GM15510 (cell line): Measurements from ENCODE around the gene STX5.
A peak's percentile ranks its signal among the peaks of the same experiment; 100 is the strongest.

Source experiments
- POLR2A ChIP-seq: IDR thresholded peaks from 3 replicates; pipeline ENCODE4 v1.6.1; 2011; ENCODE audit warnings: borderline replicate concordance; ENCODE audit not compliant: insufficient read length; ENCODE audit errors: extremely low read depth

Gene STX5

GRCh38 chr11:62804310-62805075 lies 27.4 kb downstream of the STX5 start:
- TF ChIP-seq POLR2A: no peak

- TF ChIP-seq POLR2A: no peak
These were observed 30.8 kb downstream of the STX5 start for GRCh38 chr11:62801071-62801470.

- TF ChIP-seq POLR2A: no peak
These were observed 32.4 kb downstream of the STX5 start for GRCh38 chr11:62799486-62799885.

- TF ChIP-seq POLR2A: no peak
These were observed 35.6 kb downstream of the STX5 start for GRCh38 chr11:62796281-62796680.

- no peak for TF ChIP-seq POLR2A
These were observed 37.6 kb downstream of the STX5 start for GRCh38 chr11:62794201-62794775.

- no peak for TF ChIP-seq POLR2A
These were observed 39.7 kb downstream of the STX5 start for GRCh38 chr11:62792202-62792575.

GRCh38 chr11:62791501-62792201 lies 40.2 kb downstream of the STX5 start, which contains the start of gene TMEM223:
Gene TMEM223 (minus strand): TSS chr11:62792006. CDS start chr11:62791994, 12 bp downstream.
- TF ChIP-seq POLR2A: peak; percentile 97

GRCh38 chr11:62789576-62789975 lies 42.3 kb downstream of the STX5 start:
- TF ChIP-seq POLR2A: no peak

- no peak for TF ChIP-seq POLR2A
These were observed 42.9 kb downstream of the STX5 start for GRCh38 chr11:62788991-62789390.

- TF ChIP-seq POLR2A: peak; percentile 99
These were observed 44.7 kb downstream of the STX5 start, which contains the start of gene TMEM179B for GRCh38 chr11:62787005-62787759. Gene TMEM179B (plus strand): TSS chr11:62787402. CDS start chr11:62787432, 30 bp downstream.

GRCh38 chr11:62786318-62787004 lies 45.4 kb downstream of the STX5 start:
- no peak for TF ChIP-seq POLR2A

- TF ChIP-seq POLR2A: no peak
These were observed 49.1 kb downstream of the STX5 start for GRCh38 chr11:62782753-62783152.

- no peak for TF ChIP-seq POLR2A
These were observed 53.4 kb downstream of the STX5 start for GRCh38 chr11:62778441-62778840.

- no peak for TF ChIP-seq POLR2A
These were observed 54.5 kb downstream of the STX5 start for GRCh38 chr11:62777389-62777788.
